T-helper 1 cell (primary cell): ENCODE results near the gene PSME2.

Experiments
- DNase-seq, 5 donors: peaks; one replicate each; pipeline ENCODE4 v3.0.0-alpha.2; 2012 to 2020
- total RNA-seq, 4 donors: gene quantifications; one replicate each; lab custom pipeline; 2026; lab: John Stamatoyannopoulos, UW

PSME2 gene, protein sequence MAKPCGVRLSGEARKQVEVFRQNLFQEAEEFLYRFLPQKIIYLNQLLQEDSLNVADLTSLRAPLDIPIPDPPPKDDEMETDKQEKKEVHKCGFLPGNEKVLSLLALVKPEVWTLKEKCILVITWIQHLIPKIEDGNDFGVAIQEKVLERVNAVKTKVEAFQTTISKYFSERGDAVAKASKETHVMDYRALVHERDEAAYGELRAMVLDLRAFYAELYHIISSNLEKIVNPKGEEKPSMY
- 58.9 to 118 (median 82.8) reads per million in 4 donors for total RNA-seq

DNA sequence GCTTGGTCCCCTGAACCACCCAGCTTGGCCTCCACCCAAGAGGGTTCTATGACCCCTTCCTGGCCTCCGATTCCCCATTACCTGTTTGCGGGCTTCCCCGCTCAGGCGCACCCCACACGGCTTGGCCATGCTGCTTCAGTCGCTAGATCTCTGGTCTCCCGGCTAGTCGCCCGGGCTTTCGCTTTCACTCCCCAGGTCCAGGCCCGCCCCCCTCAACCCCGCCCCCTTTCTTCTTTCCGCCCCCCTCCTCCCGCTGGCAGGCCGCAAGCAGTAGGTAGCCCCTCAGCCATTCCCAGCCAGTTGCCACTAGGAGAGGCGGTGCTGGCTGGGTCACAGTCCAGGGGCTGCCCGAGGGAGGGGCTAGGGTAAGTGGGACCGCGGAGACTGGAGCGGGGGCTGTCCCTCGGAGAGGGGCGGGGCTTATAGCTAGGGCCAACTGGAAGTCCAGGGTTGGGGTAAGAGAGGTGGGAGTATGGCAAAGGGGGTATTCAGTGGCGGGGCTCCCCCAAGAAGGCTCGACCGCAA lies at the start of gene PSME2:
Gene PSME2 (minus strand): TSS at position 158 of the 525 bp plus-strand sequence. CDS start 29 bp downstream, at position 129.
- peak; percentile 75 to 95 (median 77) for DNase-seq

DNA sequence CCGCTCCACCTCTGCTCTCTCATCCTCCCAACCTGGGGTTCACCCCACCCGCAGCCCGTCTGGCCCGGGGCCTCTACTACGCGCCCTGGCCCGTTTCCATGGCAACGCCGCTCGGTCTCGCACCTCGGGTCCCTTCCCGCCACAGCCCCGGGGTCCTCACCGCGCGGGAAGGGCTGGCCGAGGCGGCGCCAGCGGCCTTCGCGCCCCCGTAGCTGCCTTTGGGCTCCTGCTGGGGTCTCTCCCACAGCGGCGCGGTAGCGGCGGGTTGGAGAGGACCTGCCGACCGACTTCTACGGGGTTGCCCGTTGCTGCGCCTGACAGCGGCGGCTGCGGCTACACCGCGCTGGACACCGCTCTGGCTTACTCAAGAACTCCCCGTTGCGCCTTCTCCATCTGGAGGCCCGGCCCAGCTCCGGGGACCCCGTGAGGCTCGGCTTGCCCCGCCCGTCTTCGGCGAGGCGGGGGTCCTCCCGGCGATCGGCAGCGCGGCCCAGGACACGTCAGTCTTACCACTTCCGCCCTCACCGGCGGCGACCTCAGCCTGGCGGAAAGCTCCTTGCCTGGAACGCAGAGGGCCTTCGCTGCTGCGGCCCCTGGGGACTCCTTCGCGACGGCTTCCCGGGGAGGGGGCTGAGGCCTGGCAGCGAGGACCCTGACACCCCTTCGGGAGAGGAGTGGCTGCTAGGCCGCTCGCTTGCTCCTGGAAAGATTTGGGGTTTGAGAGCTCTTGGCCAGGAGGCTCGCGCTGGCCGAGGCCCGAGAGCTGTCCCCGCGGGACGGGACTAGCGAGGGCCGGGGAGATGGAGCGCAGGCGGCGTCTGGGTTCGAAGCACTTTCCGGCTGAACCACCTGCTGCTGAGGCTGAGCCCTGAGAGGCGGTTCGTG lies 49.0 kb upstream of the PSME2 start, which contains the start of gene TM9SF1:
Gene TM9SF1 (minus strand): TSS at position 256 of the 885 bp plus-strand sequence. CDS start 422 bp downstream, outside the sequence.
- peak; percentile 82 to 92 (median 88) for DNase-seq

DNA sequence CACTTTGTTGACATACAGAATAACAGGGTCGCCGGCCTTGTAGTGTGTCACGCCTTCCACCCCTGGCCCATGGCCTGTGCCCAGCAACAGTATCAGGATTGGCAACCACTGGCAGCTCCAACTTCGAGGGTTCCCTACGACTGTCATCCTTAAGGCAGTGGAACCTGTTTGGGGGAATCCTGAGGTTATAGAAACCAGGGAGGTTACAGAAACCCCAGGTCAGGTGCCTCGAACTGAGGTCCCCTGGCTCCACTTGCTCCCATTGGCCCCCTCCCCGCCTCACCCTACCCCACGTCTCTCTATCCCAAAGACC lies 48.4 kb upstream of the PSME2 start:
- DNase-seq: no peak

DNA sequence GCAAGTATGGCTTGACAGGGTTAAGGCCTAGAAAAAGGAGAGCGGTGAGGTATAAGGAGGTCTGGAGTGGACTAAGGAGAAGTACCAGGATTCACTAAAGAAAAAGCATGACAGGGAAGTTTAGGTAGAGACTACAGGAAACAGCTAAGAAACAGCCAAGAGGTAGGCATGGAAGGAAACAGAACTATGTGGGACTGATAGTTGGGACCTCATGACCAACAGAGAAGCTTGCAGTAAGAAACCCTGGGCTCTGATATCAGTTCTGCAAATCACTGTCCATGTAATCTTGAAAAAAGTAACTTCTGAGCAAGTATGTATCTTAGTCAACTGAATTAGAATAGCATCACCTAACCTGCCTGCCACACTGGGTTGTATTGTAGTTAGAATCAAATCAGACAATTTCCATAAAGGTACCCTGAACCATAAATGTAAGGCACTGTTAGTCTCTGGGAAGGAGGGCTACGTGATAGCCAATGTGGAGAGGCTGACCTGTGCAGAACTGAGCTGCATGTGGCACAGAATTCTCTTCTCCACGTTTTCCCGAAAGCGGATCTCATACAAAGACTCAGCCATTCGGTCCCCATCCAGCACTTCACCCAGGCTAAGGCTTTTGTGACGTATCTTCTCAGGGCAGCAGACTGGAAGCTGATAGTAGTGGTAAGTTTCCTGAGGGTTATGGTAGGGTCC lies 47.9 kb upstream of the PSME2 start:
- DNase-seq: no peak

DNA sequence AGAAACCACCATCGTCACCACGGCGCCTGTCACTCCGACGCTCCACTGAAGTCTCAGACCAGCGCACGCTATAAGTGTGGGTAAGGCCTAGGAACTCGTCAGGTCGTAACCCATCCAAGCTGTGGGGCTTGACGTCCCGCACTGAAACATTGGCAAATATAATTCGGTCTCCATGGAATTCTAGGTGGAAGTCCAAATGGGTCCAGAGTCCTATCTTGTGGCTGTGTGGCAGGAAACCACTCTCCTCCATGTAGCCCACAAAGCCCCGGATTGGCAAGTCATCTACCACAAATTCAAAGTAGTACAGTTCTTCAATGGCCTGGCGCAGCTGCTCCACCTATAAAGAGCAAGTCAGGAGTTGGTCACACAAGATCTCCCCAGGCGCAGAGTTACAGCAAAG lies 46.5 kb upstream of the PSME2 start:
- DNase-seq: no peak

- no peak for DNase-seq
These were observed 44.0 kb upstream of the PSME2 start for GRCh38 chr14:24190416-24190815.

DNA sequence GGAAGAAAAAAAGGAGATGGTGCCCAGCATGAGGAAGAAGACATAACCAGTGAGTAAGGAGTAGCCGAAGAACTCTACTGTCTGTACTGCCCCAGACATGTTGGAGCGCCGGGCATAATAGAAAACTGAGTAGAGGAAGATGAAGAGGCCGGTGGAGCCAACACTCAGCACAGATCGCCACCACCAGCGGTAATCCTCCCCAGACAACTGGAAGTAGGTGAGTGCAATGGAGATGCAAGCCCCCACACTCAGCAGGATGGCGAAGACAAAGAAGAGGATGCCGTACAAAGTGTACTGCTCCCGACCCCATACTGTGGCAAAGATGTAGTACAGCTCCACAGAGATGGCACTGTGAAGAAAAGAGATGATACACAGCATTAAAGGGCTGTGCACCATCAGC lies 43.0 kb upstream of the PSME2 start:
- DNase-seq: no peak

- DNase-seq: no peak
These were observed 42.6 kb upstream of the PSME2 start for GRCh38 chr14:24189059-24189375.

DNA sequence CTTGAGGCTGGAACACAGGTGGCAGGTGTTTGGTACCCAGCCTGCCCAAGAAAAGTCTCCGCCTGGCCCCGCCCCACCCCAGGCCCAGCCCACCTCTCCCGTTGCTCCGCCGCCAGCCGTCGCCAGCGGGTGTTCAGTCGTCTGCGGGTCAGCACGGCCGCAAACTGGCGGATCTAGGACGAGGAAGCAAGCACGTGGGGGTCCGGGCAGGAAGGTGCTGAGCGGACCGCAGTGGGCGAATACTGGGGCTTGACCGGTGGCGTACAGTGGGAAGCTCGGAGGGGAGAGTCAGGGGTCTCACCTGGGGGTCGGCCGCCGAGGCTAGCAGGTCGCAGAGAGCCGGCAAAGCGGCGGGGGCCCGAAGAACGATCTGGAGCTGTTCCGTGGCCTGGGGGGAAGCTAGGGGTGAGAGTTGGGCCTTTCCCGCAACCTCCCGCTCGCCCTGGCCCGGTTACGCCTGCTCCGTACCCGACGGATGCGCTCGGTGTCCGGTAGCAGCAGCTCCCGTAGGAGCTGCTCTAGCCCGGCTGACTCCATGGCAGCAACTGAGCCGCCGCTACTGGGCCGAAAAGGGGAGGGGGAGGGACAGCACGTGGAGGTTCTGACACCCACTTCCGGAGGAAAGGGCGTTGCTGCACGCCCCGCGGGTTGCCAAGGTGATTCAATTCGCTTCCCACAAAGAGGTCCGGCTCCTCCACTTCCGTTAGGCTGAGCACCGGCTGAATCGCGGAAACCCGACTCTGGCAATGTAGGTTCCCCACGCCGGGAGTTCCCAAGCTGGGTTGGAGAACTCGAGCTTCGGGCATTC lies 42.0 kb upstream of the PSME2 start, which contains the start of gene IPO4:
Gene IPO4 (minus strand): TSS at position 566 of the 808 bp plus-strand sequence. CDS start 29 bp downstream, at position 537.
- DNase-seq: peak; percentile 92 to 96 (median 94)

DNA sequence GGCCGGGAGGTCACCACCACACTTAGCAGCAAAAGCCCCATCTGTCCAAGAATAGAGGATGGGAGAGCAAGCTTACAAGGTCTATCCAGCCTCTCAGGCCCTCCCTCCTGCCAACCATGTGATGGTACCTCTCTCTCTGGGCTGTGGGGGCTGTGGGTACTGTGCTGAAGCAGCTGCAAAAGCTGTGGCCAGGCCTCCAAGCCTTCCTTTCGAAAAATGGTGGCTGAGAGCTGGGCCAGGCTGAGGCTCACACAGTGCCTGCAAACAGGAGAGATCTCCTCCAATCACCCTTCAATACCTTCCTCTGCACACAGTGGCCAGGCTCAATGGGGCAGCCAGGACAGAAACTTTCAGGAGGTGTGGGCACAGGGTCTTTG lies 41.1 kb upstream of the PSME2 start:
- no peak for DNase-seq

DNA sequence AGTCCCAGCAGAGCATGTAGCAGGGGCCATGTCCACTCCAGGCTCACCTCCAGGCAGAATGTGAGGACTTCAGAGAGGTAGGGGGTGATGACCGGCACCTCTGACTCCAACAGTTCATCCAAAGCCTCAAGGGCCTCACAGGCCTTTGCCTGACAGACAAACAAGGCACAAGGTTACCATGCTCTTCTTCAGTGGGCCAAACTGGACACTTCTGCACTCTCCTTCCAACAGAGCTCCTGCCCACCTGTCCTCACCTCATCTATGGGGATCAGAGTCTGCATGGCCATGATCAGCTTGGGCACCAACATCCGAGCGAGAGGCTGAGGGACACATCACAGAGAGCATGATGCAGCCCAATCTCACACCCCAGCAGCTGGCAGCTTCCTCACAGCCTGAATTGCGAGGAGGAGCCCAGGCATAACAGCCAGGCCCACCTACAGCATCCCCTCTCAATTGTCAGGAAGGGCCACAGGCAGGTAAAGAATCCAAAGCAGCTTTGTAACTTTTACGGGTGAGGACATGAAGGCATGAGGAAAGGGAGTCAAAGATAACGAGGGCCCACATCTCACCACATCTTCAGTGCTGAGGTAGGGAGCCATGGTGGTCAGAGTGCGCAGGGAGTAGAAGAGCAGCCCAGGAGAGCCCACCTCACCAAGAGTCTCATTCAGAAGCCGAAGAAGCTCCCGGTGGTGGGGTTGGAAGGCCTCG lies 40.6 kb upstream of the PSME2 start:
- no peak for DNase-seq

GRCh38 chr14:24185741-24186140 lies 39.3 kb upstream of the PSME2 start:
- no peak for DNase-seq

DNA sequence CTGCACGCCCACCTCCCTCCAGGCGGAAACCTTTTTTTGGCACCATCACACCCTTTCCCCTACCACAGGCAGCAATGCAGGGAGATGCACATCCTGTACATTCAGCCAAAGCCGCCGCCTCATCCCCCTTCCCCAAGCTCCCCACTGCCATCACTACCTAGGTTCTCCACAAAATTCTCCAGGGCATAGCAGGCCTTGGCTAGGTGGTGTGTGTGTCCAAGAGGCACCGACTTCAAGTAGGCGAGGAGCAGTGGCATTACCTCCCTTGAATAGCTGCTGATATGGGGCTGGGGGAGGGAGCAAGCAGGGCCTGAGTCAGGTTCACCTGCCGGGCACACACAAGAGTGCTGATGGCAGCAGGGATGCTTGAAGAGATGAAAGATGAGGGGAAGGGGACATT lies 38.6 kb upstream of the PSME2 start:
- DNase-seq: no peak

DNA sequence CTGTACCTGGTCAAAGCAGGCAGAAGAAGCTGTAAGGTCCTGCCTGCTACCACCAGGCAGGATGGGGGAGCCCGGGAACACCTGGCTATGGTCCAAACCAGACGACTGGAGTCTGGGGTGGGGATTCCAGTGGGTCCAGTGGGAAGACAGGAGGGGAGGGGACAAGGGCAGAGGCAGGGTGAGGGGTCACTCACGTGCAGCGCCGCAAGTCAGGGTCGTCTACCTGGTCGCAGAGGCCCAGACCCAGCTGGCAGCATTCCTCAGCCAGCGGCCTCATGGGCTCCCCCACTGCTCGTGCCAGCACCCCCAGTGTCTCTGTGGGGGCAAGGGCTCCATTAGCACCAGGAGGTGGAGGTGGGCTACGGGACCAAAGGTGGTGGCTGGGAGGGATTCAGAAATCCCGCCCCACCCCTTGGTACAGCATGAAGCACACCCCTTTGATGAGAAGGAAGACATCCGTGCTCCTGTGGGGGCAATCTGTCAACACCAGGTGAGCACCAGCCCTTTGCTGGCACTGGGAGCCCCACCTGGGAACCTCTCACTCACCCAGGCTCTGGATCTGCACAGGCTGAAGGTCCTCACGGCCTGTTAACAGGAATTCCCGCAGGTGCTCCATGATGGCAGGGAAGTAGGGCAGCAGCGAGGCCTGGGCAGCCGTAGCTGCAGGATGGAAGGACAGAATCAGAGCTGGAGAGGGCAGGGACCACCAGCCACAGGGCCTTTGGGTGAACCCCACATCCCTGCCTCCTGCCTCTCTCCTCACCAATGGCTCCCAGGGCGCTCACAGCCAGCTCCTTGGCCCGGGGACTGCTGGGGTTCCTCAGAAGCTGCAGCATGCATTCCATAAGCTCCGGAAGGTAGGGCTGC lies 37.9 kb upstream of the PSME2 start:
- DNase-seq: no peak

DNA sequence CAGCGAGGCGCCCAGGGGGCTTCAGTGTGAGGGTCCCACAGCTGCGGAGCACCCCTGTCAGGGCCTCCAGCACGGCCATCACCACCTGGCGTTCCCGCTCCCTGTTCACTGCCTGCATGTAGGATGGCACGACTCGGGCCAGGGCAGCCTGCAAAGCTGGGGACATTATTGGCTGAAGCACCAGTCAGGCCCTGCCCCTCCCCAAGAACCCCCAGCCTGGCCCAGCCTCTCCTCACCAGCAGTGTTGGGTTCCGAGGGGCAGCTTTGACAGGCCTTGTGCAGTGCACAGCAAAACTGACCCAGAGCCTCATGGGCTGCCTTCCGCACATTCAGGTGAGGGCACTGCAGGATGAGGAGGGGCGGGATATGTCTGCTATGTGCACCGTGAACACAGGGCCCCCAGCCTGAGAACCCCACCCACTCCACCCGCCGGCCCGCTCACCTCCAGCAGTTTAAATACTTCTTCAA lies 36.6 kb upstream of the PSME2 start:
- DNase-seq: no peak

DNA sequence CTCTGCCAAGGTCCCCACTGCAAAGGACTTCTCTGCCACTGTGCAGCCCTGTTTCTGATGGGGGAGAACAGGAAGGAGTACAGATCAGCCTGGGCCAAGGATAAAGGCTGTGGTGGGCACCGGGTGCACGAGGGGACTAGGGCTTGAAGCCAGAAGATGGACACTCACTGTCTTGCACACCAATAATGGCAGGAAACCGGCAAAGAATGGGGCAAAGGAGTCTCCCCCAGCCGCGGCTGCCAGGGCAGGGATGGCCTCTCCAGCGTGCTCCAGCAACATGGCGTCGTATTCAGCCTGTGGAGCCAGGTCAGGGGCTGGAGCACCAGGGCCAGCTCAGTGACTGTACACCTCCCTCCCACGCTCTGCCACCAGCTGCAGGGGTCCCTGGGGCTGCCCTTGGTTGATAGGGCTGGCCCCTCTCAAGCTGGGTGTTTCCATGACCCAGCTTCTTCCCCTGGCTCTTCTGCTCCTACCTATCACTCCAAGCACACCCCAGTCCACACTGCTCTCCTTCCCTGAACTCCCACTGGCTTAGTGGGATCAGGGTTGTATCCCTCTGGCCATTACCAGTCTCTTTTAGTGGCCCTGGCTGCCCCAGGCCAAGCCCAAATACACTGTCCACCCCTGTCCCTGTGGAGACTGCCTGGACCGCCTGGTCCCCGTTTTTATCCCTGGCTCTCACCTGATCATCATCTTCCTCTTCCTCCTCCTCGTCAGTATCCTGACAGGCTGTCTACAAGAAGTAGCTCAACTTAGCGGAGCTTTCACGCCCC lies 35.9 kb upstream of the PSME2 start:
- DNase-seq: no peak

DNA sequence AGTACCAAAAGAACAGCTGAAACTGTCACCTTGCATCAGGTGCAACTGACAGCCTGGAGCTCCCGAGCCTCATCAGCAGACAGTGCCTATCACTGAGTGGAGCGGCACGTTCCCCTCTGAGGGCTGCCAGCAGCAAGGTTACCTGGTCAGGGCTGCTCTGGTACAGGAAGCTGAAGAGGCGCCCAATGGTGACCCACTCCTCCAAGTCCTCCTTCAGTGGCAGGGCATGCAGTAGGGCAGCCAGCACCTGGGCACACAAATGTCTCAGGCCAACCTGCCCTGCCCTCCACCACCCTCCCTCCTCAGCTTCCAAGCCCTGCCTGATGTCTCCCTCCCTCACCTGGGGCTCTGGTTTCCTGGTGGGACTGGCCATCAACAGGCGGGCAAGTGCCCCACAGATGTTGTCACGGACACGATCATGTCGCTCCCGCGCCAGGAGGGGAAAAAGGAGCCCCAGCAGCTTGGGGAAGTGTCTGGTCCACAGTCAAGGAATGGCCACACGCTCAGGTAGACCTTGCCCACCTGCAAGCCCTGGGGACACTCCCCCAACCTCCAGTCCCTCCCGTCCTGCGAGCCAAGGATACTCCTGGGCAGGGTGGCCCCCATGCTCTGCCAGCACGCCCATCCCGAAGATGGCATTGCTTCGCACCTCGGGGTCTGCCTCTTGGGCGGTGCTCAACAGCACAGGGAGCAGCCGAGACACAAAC lies 35.1 kb upstream of the PSME2 start:
- DNase-seq: no peak

- DNase-seq: no peak
These were observed 33.8 kb upstream of the PSME2 start for GRCh38 chr14:24179961-24180796.
